BJ (cell line): Measurements from ENCODE around the gene NPC1L1. TPM values are rescaled to one million over a fixed set of nuclear protein-coding genes. Genes with fewer than 3 reads are reported as not detected.

Source experiments
- CTCF ChIA-PET: fragments of 350-600 bp; formaldehyde crosslinking; extraction: SDS; loops from one replicate; lab custom pipeline; 2021; ENCODE audit warnings: antibody characterized with exemption, inconsistent platforms; lab: Yijun Ruan, JAX
- POLR2A ChIA-PET: fragments of 300-600 bp; sonication (Branson Sonifier 250); formaldehyde crosslinking; extraction: SDS; loops from one replicate; lab custom pipeline; 2021; ENCODE audit warnings: antibody characterized with exemption; lab: Charles Lee
- DNase-seq: peaks from one replicate; pipeline ENCODE4 v3.0.0-alpha.2; 2011; ENCODE audit warnings: low read depth
- H3K27me3 ChIP-seq: 2 replicates; pipeline ENCODE4 v1.6.0; 2011; ENCODE audit warnings: low read length; ENCODE audit not compliant: control insufficient read depth, insufficient read depth
- H3K36me3 ChIP-seq: 2 replicates; pipeline ENCODE4 v1.5.1; 2011; ENCODE audit warnings: low read length; ENCODE audit not compliant: control insufficient read depth, insufficient read depth
- H3K4me3 ChIP-seq: 2 replicates; pipeline ENCODE4 v1.5.1; 2011; ENCODE audit warnings: low read depth, mild to moderate bottlenecking, control low read depth, low read length
- CTCF ChIP-seq: IDR thresholded peaks from 2 replicates; pipeline ENCODE4 v1.5.1; 2011; ENCODE audit warnings: low read depth, mild to moderate bottlenecking, control low read depth, inconsistent platforms, low read length, moderate library complexity; ENCODE audit not compliant: insufficient read depth
- polyA plus RNA-seq: library from polyadenylated mRNA; depleted of rRNA; stranded (reverse); fragments of >200 nt; gene quantifications from 2 replicates; pipeline ENCODE4 v1.2.3, GENCODE V29; 2011

NPC1L1 gene
- polyA plus RNA-seq, 1 experiment: not detected

- ChIA-PET CTCF (no interaction called here), POLR2A (no interaction called here)
- no peaks in the 10 kb centered on the region for H3K36me3 ChIP-seq
- no peak overlapping the region for H3K4me3 ChIP-seq
- H3K27me3 ChIP-seq: peaks cover 7% of the 10 kb centered on the region; the same call in 1 of the 2 replicates
- no peak for TF ChIP-seq CTCF
- no peak for DNase-seq
Measured at GRCh38 chr7:44505595-44505994, 35.5 kb downstream of the NPC1L1 start.

- no peak for DNase-seq
- POLR2A ChIA-PET: no interaction called here
- Histone ChIP-seq H3K36me3 (no peaks in the 10 kb centered on the region), H3K4me3 (no peak overlapping the region), H3K27me3 (peaks cover 3% of the 10 kb centered on the region; the same call in 1 of the 2 replicates)
- CTCF ChIA-PET: no interaction called here
- TF ChIP-seq CTCF: no peak
Measured at GRCh38 chr7:44498230-44498954, 42.7 kb downstream of the NPC1L1 start.

- H3K4me3 ChIP-seq: no peak overlapping the region
- no peak for DNase-seq
- no peak for TF ChIP-seq CTCF
- H3K27me3 ChIP-seq: peaks cover 3% of the 10 kb centered on the region; the same call in 1 of the 2 replicates
- ChIA-PET CTCF (no interaction called here), POLR2A (no interaction called here)
- no peaks in the 10 kb centered on the region for H3K36me3 ChIP-seq
Measured at GRCh38 chr7:44497155-44498027, 43.7 kb downstream of the NPC1L1 start.

GRCh38 chr7:44496385-44496784 is 44.7 kb downstream of the NPC1L1 start:
- POLR2A ChIA-PET: interaction anchor here (0.6 kb wide), 1 partner anchor 273 kb away, joined by 3 read pairs; no protein-coding TSS in a partner anchor
- H3K27me3 ChIP-seq: peaks cover 3% of the 10 kb centered on the region; the same call in 1 of the 2 replicates
- no peaks in the 10 kb centered on the region for H3K36me3 ChIP-seq
- no peak overlapping the region for H3K4me3 ChIP-seq
- no peak for TF ChIP-seq CTCF
- DNase-seq: no peak
- CTCF ChIA-PET: no interaction called here

- no peak overlapping the region for H3K4me3 ChIP-seq
- H3K27me3 ChIP-seq: peaks cover 3% of the 10 kb centered on the region; the same call in 1 of the 2 replicates
- H3K36me3 ChIP-seq: no peaks in the 10 kb centered on the region
- POLR2A ChIA-PET: no interaction called here
- no peak for TF ChIP-seq CTCF
- CTCF ChIA-PET: no interaction called here
- no peak for DNase-seq
Measured at GRCh38 chr7:44494960-44495359, 46.2 kb downstream of the NPC1L1 start.
